ENCODE measurements around the gene SYNGR3. TPM values are rescaled to one million over a fixed set of nuclear protein-coding genes. Genes with fewer than 3 reads are reported as not detected.
A peak's percentile ranks its signal among the peaks of the same experiment; 100 is the strongest.

Gene SYNGR3
- polyA plus RNA-seq, 1 donor from 2014 or later = 61.0 TPM

DNA sequence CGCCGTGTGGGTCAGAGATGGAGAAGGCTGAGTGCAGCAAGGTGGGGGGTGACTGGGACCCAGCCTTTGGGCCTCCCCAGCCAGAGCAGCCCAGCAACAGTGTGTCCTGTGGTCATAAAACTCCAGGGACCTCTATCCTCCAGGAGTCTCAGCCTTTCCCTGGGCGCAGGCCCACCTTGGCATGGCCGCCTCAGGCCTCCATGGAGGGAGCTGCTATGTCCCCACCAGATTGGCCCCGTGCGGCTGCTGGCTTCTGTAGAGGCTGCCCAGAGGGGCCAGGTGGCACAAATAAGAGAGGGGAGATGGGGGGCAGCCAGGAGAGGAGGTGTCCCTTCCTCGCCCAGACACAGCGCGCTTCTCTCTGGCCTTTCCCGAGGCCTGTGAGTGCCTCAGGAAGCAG lies 2.6 kb upstream of the SYNGR3 start:
- H3K4me3 ChIP-seq (ENCODE audit: low read length) = no peak overlapping the region
- H3K9me3 ChIP-seq (ENCODE audit: low read length) = no peaks in the 10 kb centered on the region
- H3K9ac ChIP-seq (ENCODE audit: low read length) = no peak overlapping the region
- TF ChIP-seq MXI1 (conservative IDR thresholded peaks at IDR 0.05; ENCODE audit: poor library complexity, severe bottlenecking) (no peak), POLR2AphosphoS5 (IDR thresholded peaks at IDR 0.05) (no peak)
- TF ChIP-seq, protein P1, sequence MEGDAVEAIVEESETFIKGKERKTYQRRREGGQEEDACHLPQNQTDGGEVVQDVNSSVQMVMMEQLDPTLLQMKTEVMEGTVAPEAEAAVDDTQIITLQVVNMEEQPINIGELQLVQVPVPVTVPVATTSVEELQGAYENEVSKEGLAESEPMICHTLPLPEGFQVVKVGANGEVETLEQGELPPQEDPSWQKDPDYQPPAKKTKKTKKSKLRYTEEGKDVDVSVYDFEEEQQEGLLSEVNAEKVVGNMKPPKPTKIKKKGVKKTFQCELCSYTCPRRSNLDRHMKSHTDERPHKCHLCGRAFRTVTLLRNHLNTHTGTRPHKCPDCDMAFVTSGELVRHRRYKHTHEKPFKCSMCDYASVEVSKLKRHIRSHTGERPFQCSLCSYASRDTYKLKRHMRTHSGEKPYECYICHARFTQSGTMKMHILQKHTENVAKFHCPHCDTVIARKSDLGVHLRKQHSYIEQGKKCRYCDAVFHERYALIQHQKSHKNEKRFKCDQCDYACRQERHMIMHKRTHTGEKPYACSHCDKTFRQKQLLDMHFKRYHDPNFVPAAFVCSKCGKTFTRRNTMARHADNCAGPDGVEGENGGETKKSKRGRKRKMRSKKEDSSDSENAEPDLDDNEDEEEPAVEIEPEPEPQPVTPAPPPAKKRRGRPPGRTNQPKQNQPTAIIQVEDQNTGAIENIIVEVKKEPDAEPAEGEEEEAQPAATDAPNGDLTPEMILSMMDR (IDR thresholded peaks at IDR 0.05; ENCODE audit: poor library complexity, severe bottlenecking) = no peak
- peaks cover 21% of the 10 kb centered on the region for H3K27me3 ChIP-seq (ENCODE audit: insufficient read depth, low read depth, low read length)
- H4K20me1 ChIP-seq (ENCODE audit: insufficient read depth) = no peaks in the 10 kb centered on the region
- no peaks in the 10 kb centered on the region for H3K9me2 ChIP-seq (ENCODE audit: insufficient read depth, low read length)
- H2AFZ ChIP-seq (ENCODE audit: low read depth, low read length) = no peak overlapping the region
- no peaks in the 10 kb centered on the region for H3F3A ChIP-seq (ENCODE audit: insufficient read depth, low read length, poor library complexity, severe bottlenecking)
- H3K36me3 ChIP-seq (ENCODE audit: insufficient read depth, low read length) = no peaks in the 10 kb centered on the region
- H3K27ac ChIP-seq (ENCODE audit: low read length) = no peak overlapping the region
- H3K4me2 ChIP-seq (ENCODE audit: low read length) = no peak overlapping the region
- no peaks in the 10 kb centered on the region for H3K79me2 ChIP-seq (replicated peaks; ENCODE audit: insufficient read depth, low read length)

DNA sequence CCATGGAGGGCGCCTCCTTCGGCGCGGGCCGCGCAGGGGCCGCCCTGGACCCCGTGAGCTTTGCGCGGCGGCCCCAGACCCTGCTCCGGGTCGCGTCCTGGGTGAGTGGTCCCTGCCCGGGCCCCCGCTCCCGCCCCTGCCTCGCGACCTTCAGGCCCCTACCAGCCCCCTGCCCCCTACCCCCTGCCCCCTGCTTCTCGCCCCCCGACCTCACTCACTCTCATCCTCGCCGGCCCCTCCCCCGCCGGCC lies 256 bp downstream of the SYNGR3 start:
- H3F3A ChIP-seq (ENCODE audit: insufficient read depth, low read length, poor library complexity, severe bottlenecking) = no peaks in the 10 kb centered on the region
- peak overlapping the region; percentile 80 for H3K9ac ChIP-seq (ENCODE audit: low read length)
- peaks cover 21% of the 10 kb centered on the region for H3K27me3 ChIP-seq (ENCODE audit: insufficient read depth, low read depth, low read length)
- no peaks in the 10 kb centered on the region for H3K9me3 ChIP-seq (ENCODE audit: low read length)
- H2AFZ ChIP-seq (ENCODE audit: low read depth, low read length) = peak overlapping the region; percentile 33
- no peak overlapping the region for H3K27ac ChIP-seq (ENCODE audit: low read length)
- no peaks in the 10 kb centered on the region for H4K20me1 ChIP-seq (ENCODE audit: insufficient read depth)
- TF ChIP-seq MXI1 (conservative IDR thresholded peaks at IDR 0.05; ENCODE audit: poor library complexity, severe bottlenecking) (no peak), RAD21 (conservative IDR thresholded peaks at IDR 0.05) (no peak), EZH2 (IDR thresholded peaks at IDR 0.05; ENCODE audit: borderline replicate concordance, insufficient read depth, low read length, poor library complexity, severe bottlenecking) (no peak), SMC3 (conservative IDR thresholded peaks at IDR 0.05; ENCODE audit: poor library complexity) (no peak), TAF1 (IDR thresholded peaks at IDR 0.05; ENCODE audit: low read depth) (no peak), EP300 (conservative IDR thresholded peaks at IDR 0.05; ENCODE audit: poor library complexity, severe bottlenecking) (no peak), POLR2AphosphoS5 (IDR thresholded peaks at IDR 0.05) (no peak)
- TF ChIP-seq, protein P2, sequence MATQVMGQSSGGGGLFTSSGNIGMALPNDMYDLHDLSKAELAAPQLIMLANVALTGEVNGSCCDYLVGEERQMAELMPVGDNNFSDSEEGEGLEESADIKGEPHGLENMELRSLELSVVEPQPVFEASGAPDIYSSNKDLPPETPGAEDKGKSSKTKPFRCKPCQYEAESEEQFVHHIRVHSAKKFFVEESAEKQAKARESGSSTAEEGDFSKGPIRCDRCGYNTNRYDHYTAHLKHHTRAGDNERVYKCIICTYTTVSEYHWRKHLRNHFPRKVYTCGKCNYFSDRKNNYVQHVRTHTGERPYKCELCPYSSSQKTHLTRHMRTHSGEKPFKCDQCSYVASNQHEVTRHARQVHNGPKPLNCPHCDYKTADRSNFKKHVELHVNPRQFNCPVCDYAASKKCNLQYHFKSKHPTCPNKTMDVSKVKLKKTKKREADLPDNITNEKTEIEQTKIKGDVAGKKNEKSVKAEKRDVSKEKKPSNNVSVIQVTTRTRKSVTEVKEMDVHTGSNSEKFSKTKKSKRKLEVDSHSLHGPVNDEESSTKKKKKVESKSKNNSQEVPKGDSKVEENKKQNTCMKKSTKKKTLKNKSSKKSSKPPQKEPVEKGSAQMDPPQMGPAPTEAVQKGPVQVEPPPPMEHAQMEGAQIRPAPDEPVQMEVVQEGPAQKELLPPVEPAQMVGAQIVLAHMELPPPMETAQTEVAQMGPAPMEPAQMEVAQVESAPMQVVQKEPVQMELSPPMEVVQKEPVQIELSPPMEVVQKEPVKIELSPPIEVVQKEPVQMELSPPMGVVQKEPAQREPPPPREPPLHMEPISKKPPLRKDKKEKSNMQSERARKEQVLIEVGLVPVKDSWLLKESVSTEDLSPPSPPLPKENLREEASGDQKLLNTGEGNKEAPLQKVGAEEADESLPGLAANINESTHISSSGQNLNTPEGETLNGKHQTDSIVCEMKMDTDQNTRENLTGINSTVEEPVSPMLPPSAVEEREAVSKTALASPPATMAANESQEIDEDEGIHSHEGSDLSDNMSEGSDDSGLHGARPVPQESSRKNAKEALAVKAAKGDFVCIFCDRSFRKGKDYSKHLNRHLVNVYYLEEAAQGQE (IDR thresholded peaks at IDR 0.05; ENCODE audit: borderline replicate concordance) = no peak
- TF ChIP-seq, protein P1 (IDR thresholded peaks at IDR 0.05; ENCODE audit: poor library complexity, severe bottlenecking) = no peak
- no peak overlapping the region for H3K4me2 ChIP-seq (ENCODE audit: low read length)
- no peaks in the 10 kb centered on the region for H3K36me3 ChIP-seq (ENCODE audit: insufficient read depth, low read length)
- no peaks in the 10 kb centered on the region for H3K79me2 ChIP-seq (replicated peaks; ENCODE audit: insufficient read depth, low read length)
- peak overlapping the region; percentile 88 for H3K4me3 ChIP-seq (ENCODE audit: low read length)
- H3K9me2 ChIP-seq (ENCODE audit: insufficient read depth, low read length) = no peaks in the 10 kb centered on the region
